HCT116 (cell line): ENCODE data around the gene LOXHD1. TPM values are rescaled to one million over a fixed set of nuclear protein-coding genes. Genes with fewer than 3 reads are reported as not detected.

ENCODE experiments used
- ATAC-seq: fragments of 200-7000 bp; cut with Tn5 transposase; 2 replicates; pipeline ENCODE4 v1.9.1; 2020; ENCODE audit warnings: mild to moderate bottlenecking, moderate library complexity
- BruUV-seq: library from RNA; stranded (reverse); fragments of 400-500 nt; replicated peaks from 2 replicates; lab custom pipeline; 2021; lab: Mats Ljungman, UMichigan
- CTCF ChIA-PET: fragments of 300-600 bp; sonication (Branson Sonifier 250); formaldehyde crosslinking; loops from one replicate; lab custom pipeline; 2021; ENCODE audit warnings: antibody characterized with exemption; lab: Charles Lee
- POLR2A ChIA-PET: fragments of 300-600, 350-600 bp; sonication (Branson Sonifier 250); formaldehyde crosslinking; loops from one replicate; lab custom pipeline; 2021; ENCODE audit warnings: antibody characterized with exemption; lab: Charles Lee
- RAD21 ChIA-PET, 2 experiments: fragments of 300-600 bp; sonication (Branson Sonifier 250); formaldehyde crosslinking; loops; one replicate each; lab custom pipeline; 2023; ENCODE audit warnings: low total read pairs in 2 of 2; ENCODE audit not compliant: uncharacterized antibody in 2 of 2, unreplicated experiment in 2 of 2, low non-redundant PET in 1 of 2; lab: Charles Lee
- DNase-seq: peaks from one replicate; pipeline ENCODE4 v3.0.0-alpha.2; 2010; ENCODE audit warnings: low read depth, low spot score
- H2AFZ ChIP-seq: fragments of 200-600 bp; shearing (Covaris generic), sonication (generic); 2 replicates; pipeline ENCODE4 v1.6.1; 2017; ENCODE audit warnings: low read depth, mixed run types, mixed read lengths, antibody characterized with exemption, low read length; ENCODE audit not compliant: poor library complexity, severe bottlenecking
- H3K27ac ChIP-seq: 2 replicates; pipeline ENCODE4 v1.5.1; 2012; ENCODE audit warnings: low read depth, low read length
- H3K27me3 ChIP-seq: fragments of 200-600 bp; sonication (generic); 2 replicates; pipeline ENCODE4 v1.6.1; 2016; ENCODE audit warnings: mixed run types, low read length, mixed read lengths; ENCODE audit not compliant: insufficient read depth
- H3K36me3 ChIP-seq, 2 experiments: fragments of 200-500 bp in 1 of 2; fragments of 200-600 bp in 1 of 2; sonication (Bioruptor generic) in 1 of 2; sonication (generic) in 1 of 2; 2 replicates each; pipeline versions ENCODE4 v1.5.1 to v1.6.1; 2014 to 2016; ENCODE audit warnings: low read length in 2 of 2, inconsistent platforms in 1 of 2, mixed read lengths in 1 of 2, mixed run types in 1 of 2; ENCODE audit not compliant: insufficient read depth in 2 of 2, control insufficient read depth in 1 of 2
- H3K4me1 ChIP-seq, 2 experiments: fragments of 200-600 bp in 1 of 2; sonication (generic) in 1 of 2; 2 replicates each; pipeline versions ENCODE4 v1.5.1 to v1.6.1; 2012 to 2017; ENCODE audit warnings: low read length in 2 of 2, inconsistent platforms in 1 of 2, mild to moderate bottlenecking in 1 of 2, mixed read lengths in 1 of 2, mixed run types in 1 of 2, moderate library complexity in 1 of 2; ENCODE audit not compliant: insufficient read depth in 2 of 2, control insufficient read depth in 1 of 2
- H3K4me2 ChIP-seq: fragments of 200-600 bp; sonication (generic); 2 replicates; pipeline ENCODE4 v1.6.1; 2017; ENCODE audit warnings: mixed run types, low read length, mixed read lengths
- H3K4me3 ChIP-seq, 2 experiments: fragments of 200-600 bp in 1 of 2; sonication (generic) in 1 of 2; replicated peaks in 1 of 2; 2 replicates each; pipeline ENCODE4 v1.5.1; 2011 to 2016; ENCODE audit warnings: low read length in 2 of 2, control low read depth in 1 of 2, low read depth in 1 of 2, mild to moderate bottlenecking in 1 of 2, mixed read lengths in 1 of 2, mixed run types in 1 of 2
- H3K79me2 ChIP-seq: fragments of 200-600 bp; sonication (generic); 2 replicates; pipeline ENCODE4 v1.6.1; 2017; ENCODE audit warnings: mild to moderate bottlenecking, mixed run types, low read length, moderate library complexity, mixed read lengths; ENCODE audit not compliant: insufficient read depth
- H3K9ac ChIP-seq: fragments of 200-600 bp; sonication (generic); 2 replicates; pipeline ENCODE4 v1.6.1; 2016; ENCODE audit warnings: low read length, mixed read lengths
- H3K9me2 ChIP-seq: fragments of 200-600 bp; sonication (generic), shearing (Covaris generic); 2 replicates; pipeline ENCODE4 v1.6.1; 2017; ENCODE audit warnings: mixed run types, mild to moderate bottlenecking, moderate library complexity; ENCODE audit not compliant: insufficient read depth
- H3K9me3 ChIP-seq, 2 experiments: fragments of 200-500 bp in 1 of 2; fragments of 200-600 bp in 1 of 2; sonication (Bioruptor generic) in 1 of 2; sonication (generic) in 1 of 2; 2 replicates each; pipeline ENCODE4 v1.6.1; 2014 to 2017; ENCODE audit warnings: low read length in 2 of 2, mixed read lengths in 2 of 2, inconsistent platforms in 1 of 2, low read depth in 1 of 2, mild to moderate bottlenecking in 1 of 2, mixed run types in 1 of 2, moderate library complexity in 1 of 2; ENCODE audit not compliant: control insufficient read depth in 1 of 2, insufficient read depth in 1 of 2
- H4K20me1 ChIP-seq: fragments of 200-600 bp; sonication (generic), shearing (Covaris generic); 2 replicates; pipeline ENCODE4 v1.6.1; 2017; ENCODE audit warnings: mixed run types, mild to moderate bottlenecking, moderate library complexity; ENCODE audit not compliant: insufficient read depth
- CEBPB ChIP-seq: IDR thresholded peaks from 2 replicates; pipeline ENCODE4 v1.6.1; 2012; ENCODE audit warnings: low read depth
- CTCF ChIP-seq, 3 experiments: fragments of 200-600 bp in 1 of 3; sonication (generic) in 1 of 3; IDR thresholded peaks in 2 of 3; conservative IDR thresholded peaks in 1 of 3; 2 replicates each; pipeline ENCODE4 v1.5.1; 2012 to 2017; ENCODE audit warnings: low read depth in 2 of 3, low read length in 2 of 3, antibody characterized with exemption in 1 of 3, borderline replicate concordance in 1 of 3, control low read depth in 1 of 3, mild to moderate bottlenecking in 1 of 3, mixed read lengths in 1 of 3, mixed run types in 1 of 3, moderate library complexity in 1 of 3; ENCODE audit not compliant: insufficient read depth in 1 of 3
- EZH2 ChIP-seq: fragments of 200-600 bp; sonication (generic); IDR thresholded peaks from 2 replicates; pipeline ENCODE4 v1.6.1; 2017; ENCODE audit warnings: antibody characterized with exemption, mixed run types
- EZH2phosphoT487 ChIP-seq: fragments of 200-600 bp; IDR thresholded peaks from 2 replicates; pipeline ENCODE4 v1.6.1; 2018; ENCODE audit warnings: antibody characterized with exemption, borderline replicate concordance
- FOSL1 ChIP-seq: IDR thresholded peaks from 2 replicates; pipeline ENCODE4 v1.6.1; 2012; ENCODE audit warnings: low read depth
- POLR2A ChIP-seq: IDR thresholded peaks from 2 replicates; pipeline ENCODE4 v1.7.0; 2011; ENCODE audit warnings: borderline replicate concordance; ENCODE audit not compliant: insufficient read depth, insufficient read length; ENCODE audit errors: extremely low read depth
- POLR2AphosphoS5 ChIP-seq: IDR thresholded peaks from 2 replicates; pipeline ENCODE4 v1.6.1; 2011; ENCODE audit warnings: mild to moderate bottlenecking, low read depth, low read length, moderate library complexity
- REST ChIP-seq: IDR thresholded peaks from 2 replicates; pipeline ENCODE4 v1.6.1; 2012; ENCODE audit warnings: low read depth
- SIN3A ChIP-seq: IDR thresholded peaks from 2 replicates; pipeline ENCODE4 v1.6.1; 2012; ENCODE audit warnings: low read depth
- SRF ChIP-seq: IDR thresholded peaks from 2 replicates; pipeline ENCODE4 v1.6.1; 2012; ENCODE audit warnings: low read depth
- YY1 ChIP-seq: IDR thresholded peaks from 2 replicates; pipeline ENCODE4 v1.6.1; 2011; ENCODE audit warnings: low read length, low read depth, moderate library complexity, mild to moderate bottlenecking; ENCODE audit not compliant: insufficient replicate concordance; ENCODE audit errors: extremely low read depth
- intact Hi-C: fragments of 100-400 bp; cut with micrococcal nuclease; formaldehyde crosslinking; loops from 2 replicates; pipeline ENCODE4 v1.10.0; 2022
- total RNA-seq: library from RNA; stranded (reverse); gene quantifications from one replicate; pipeline ENCODE4 v1.2.1, GENCODE V29; 2021; ENCODE audit not compliant: unreplicated experiment

Gene LOXHD1
- total RNA-seq, 1 experiment from 2014 or later: not detected

GRCh38 chr18:46550609-46551008 lies 106.4 kb downstream of the LOXHD1 start:
- ChIA-PET RAD21 (no interaction called here), CTCF (interaction anchor here (1.1 kb wide), 1 partner anchor 108 kb away, joined by 3 read pairs; no protein-coding TSS in a partner anchor), POLR2A (no interaction called here)
- Histone ChIP-seq H3K27ac (no peak overlapping the region), H3K4me3 (no peak overlapping the region), H3K79me2 (no peaks in the 10 kb centered on the region), H3K9ac (no peak overlapping the region), H3K9me3 (0 out of 4 replicates have a peak, but pooled peaks cover 0 to 4% of the 10 kb centered on the region in 2 experiments), H3K36me3 (no peaks in the 10 kb centered on the region), H3K27me3 (peaks cover 14% of the 10 kb centered on the region; the same call in 1 of the 2 replicates), H3K4me2 (no peak overlapping the region), H2AFZ (no peak overlapping the region), H3K4me1 (no peaks in the 10 kb centered on the region), H4K20me1 (no peaks in the 10 kb centered on the region), H3K9me2 (no peaks in the 10 kb centered on the region)
- no peak for TF ChIP-seq CTCF (IDR thresholded peaks at IDR 0.05 in 2 of 3, conservative IDR thresholded peaks at IDR 0.05 in 1 of 3; ENCODE audit: borderline replicate concordance in 1 of 3, insufficient read depth in 1 of 3, low read depth in 2 of 3, low read length in 2 of 3)
- no peak for TF ChIP-seq POLR2A
- no peak for TF ChIP-seq SIN3A
- no peak for TF ChIP-seq EZH2
- TF ChIP-seq POLR2AphosphoS5: no peak
- no peak for TF ChIP-seq FOSL1
- TF ChIP-seq CEBPB: no peak
- BruUV-seq: no TSS peak
- DNase-seq (no peak), ATAC-seq (no peak)
- intact Hi-C loops: no loop called here

GRCh38 chr18:46547520-46547919 lies 109.5 kb downstream of the LOXHD1 start:
- H4K20me1 ChIP-seq: no peaks in the 10 kb centered on the region
- no peak for ATAC-seq

More at GRCh38 chr18:46547520-46547919, 109.5 kb downstream of the LOXHD1 start:
- no peaks in the 10 kb centered on the region for H3K36me3 ChIP-seq
- no peaks in the 10 kb centered on the region for H3K4me1 ChIP-seq
- ChIA-PET CTCF (no interaction called here), RAD21 (no interaction called here), POLR2A (no interaction called here)
- BruUV-seq: no TSS peak
- H3K27me3 ChIP-seq: peaks cover 19% of the 10 kb centered on the region; the same call in 1 of the 2 replicates
- TF ChIP-seq YY1 (no peak), POLR2AphosphoS5 (no peak), EZH2phosphoT487 (no peak), REST (no peak), SRF (no peak)
- no peak overlapping the region for H3K9ac ChIP-seq
- H3K9me3 ChIP-seq: 0 out of 4 replicates have a peak, but pooled peaks cover 0 to 4% of the 10 kb centered on the region in 2 experiments
- H3K79me2 ChIP-seq: no peaks in the 10 kb centered on the region
- no peak overlapping the region for H3K27ac ChIP-seq
- no peaks in the 10 kb centered on the region for H3K9me2 ChIP-seq
- no peak overlapping the region for H3K4me3 ChIP-seq
- DNase-seq: no peak
- no peak overlapping the region for H2AFZ ChIP-seq
- intact Hi-C loops: no loop called here
- H3K4me2 ChIP-seq: no peak overlapping the region
